Measurements from ENCODE around the gene HOXB5.

GRCh38 chr17:48609759-48610281 is 16.2 kb upstream of the HOXB5 start:
- TF ChIP-seq CSDC2 (CRISPR knock-in tag; IDR thresholded peaks at IDR 0.05) (no peak), ZNF565 (CRISPR knock-in tag; conservative IDR thresholded peaks at IDR 0.05; ENCODE audit: low read depth) (no peak), SNAI2 (CRISPR knock-in tag; IDR thresholded peaks at IDR 0.05) (no peak), OSR1 (CRISPR knock-in tag; IDR thresholded peaks at IDR 0.05) (no peak), ZFP3 (CRISPR knock-in tag; IDR thresholded peaks at IDR 0.05) (no peak), TCF4 (CRISPR knock-in tag; IDR thresholded peaks at IDR 0.05; ENCODE audit: borderline replicate concordance) (no peak), PATZ1 (CRISPR knock-in tag; IDR thresholded peaks at IDR 0.05; ENCODE audit: borderline replicate concordance) (no peak), ISL1 (CRISPR knock-in tag; IDR thresholded peaks at IDR 0.05) (no peak), RARB (CRISPR knock-in tag; IDR thresholded peaks at IDR 0.05) (no peak), CREB5 (CRISPR knock-in tag; IDR thresholded peaks at IDR 0.05; ENCODE audit: low read depth) (no peak), ESRRG (CRISPR knock-in tag; IDR thresholded peaks at IDR 0.05) (no peak)
